ENCODE data around the gene SMAD6. TPM values are rescaled to one million over a fixed set of nuclear protein-coding genes. Genes with fewer than 3 reads are reported as not detected.

Gene SMAD6
- total and polyA plus RNA-seq, 2 donors (not counting 1 experiment from before 2014, with no cell fraction given): 1.2 to 8.9 TPM

GRCh38 chr15:66718220-66718988, 16.4 kb downstream of the SMAD6 start:
- Histone ChIP-seq H3K4me1 (ENCODE audit: control insufficient read depth, extremely low read depth, insufficient read depth, low read length) (peaks cover 9% of the 10 kb centered on the region), H3K27me3 (ENCODE audit: control insufficient read depth, insufficient read depth, low read length) (no peaks in the 10 kb centered on the region), H3K79me2 (ENCODE audit: control insufficient read depth, insufficient read depth, low read length) (no peaks in the 10 kb centered on the region), H2AFZ (ENCODE audit: low read length) (no peak overlapping the region), H3K4me3 (replicated peaks in 1 of 4; ENCODE audit: control extremely low read depth in 1 of 4, insufficient read depth in 1 of 4, low read depth in 3 of 4, low read length in 4 of 4) (no peak overlapping the region), H4K20me1 (ENCODE audit: control insufficient read depth, extremely low read depth, insufficient read depth, low read length) (no peaks in the 10 kb centered on the region), H3K36me3 (ENCODE audit: control insufficient read depth, insufficient read depth, low read length) (peaks cover 5% of the 10 kb centered on the region), H3K9me3 (ENCODE audit: control insufficient read depth, insufficient read depth, low read depth, low read length) (no peaks in the 10 kb centered on the region), H3K4me2 (ENCODE audit: extremely low read depth, insufficient read depth, low read length) (no peak overlapping the region), H3K27ac (ENCODE audit: insufficient read depth, low read length) (no peak overlapping the region), H3K9ac (ENCODE audit: insufficient read depth, low read length) (no peak overlapping the region)
- no peak for TF ChIP-seq CTCF (conservative IDR thresholded peaks at IDR 0.05 in 1 of 2, IDR thresholded peaks at IDR 0.05 in 1 of 2; ENCODE audit: low read depth in 1 of 2, low read length in 2 of 2)
- TF ChIP-seq EZH2 (IDR thresholded peaks at IDR 0.05; ENCODE audit: low read length, missing control alignments): no peak
- no peak for DNase-seq (ENCODE audit: low read depth in 2 of 2)

DNA sequence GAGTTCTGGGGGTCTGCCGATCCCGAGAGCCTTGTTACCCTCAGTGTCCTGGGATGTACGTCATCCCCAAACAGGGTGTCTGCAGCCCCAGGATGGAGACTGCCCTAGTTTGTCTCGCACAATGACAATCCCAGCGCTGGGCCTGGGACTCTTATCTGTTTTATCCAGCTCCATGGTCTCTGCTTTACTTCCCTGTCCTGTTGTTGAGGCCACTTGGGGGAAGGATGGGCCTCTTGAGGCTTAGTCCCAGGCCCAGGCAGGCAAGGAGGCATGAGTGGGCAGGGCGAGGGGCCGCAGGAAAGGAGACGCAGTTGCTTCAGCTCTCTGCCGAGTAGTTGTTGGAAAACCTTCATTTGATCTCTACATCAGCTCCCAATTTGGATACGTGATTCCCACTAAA, 17.4 kb downstream of the SMAD6 start:
- H4K20me1 ChIP-seq (ENCODE audit: control insufficient read depth, extremely low read depth, insufficient read depth, low read length): no peaks in the 10 kb centered on the region
- H3K9ac ChIP-seq (ENCODE audit: insufficient read depth, low read length): no peak overlapping the region
- DNase-seq (ENCODE audit: low read depth in 2 of 2): no peak
- no peaks in the 10 kb centered on the region for H3K79me2 ChIP-seq (ENCODE audit: control insufficient read depth, insufficient read depth, low read length)
- no peak overlapping the region for H2AFZ ChIP-seq (ENCODE audit: low read length)
- no peaks in the 10 kb centered on the region for H3K9me3 ChIP-seq (ENCODE audit: control insufficient read depth, insufficient read depth, low read depth, low read length)
- H3K4me1 ChIP-seq (ENCODE audit: control insufficient read depth, extremely low read depth, insufficient read depth, low read length): peaks cover 9% of the 10 kb centered on the region
- no peak overlapping the region for H3K4me2 ChIP-seq (ENCODE audit: extremely low read depth, insufficient read depth, low read length)
- H3K36me3 ChIP-seq (ENCODE audit: control insufficient read depth, insufficient read depth, low read length): peaks cover 5% of the 10 kb centered on the region
- H3K27ac ChIP-seq (ENCODE audit: insufficient read depth, low read length): no peak overlapping the region
- no peak overlapping the region for H3K4me3 ChIP-seq (replicated peaks in 1 of 4; ENCODE audit: control extremely low read depth in 1 of 4, insufficient read depth in 1 of 4, low read depth in 3 of 4, low read length in 4 of 4)
- TF ChIP-seq EZH2 (IDR thresholded peaks at IDR 0.05; ENCODE audit: low read length, missing control alignments) (no peak), CTCF (conservative IDR thresholded peaks at IDR 0.05 in 1 of 2, IDR thresholded peaks at IDR 0.05 in 1 of 2; ENCODE audit: low read depth in 1 of 2, low read length in 2 of 2) (no peak)
- H3K27me3 ChIP-seq (ENCODE audit: control insufficient read depth, insufficient read depth, low read length): no peaks in the 10 kb centered on the region

GRCh38 chr15:66720206-66721010, 18.4 kb downstream of the SMAD6 start:
- peaks cover 5% of the 10 kb centered on the region for H3K36me3 ChIP-seq (ENCODE audit: control insufficient read depth, insufficient read depth, low read length)
- H3K4me2 ChIP-seq (ENCODE audit: extremely low read depth, insufficient read depth, low read length): no peak overlapping the region
- H3K27me3 ChIP-seq (ENCODE audit: control insufficient read depth, insufficient read depth, low read length): no peaks in the 10 kb centered on the region
- H4K20me1 ChIP-seq (ENCODE audit: control insufficient read depth, extremely low read depth, insufficient read depth, low read length): no peaks in the 10 kb centered on the region
- no peak overlapping the region for H3K27ac ChIP-seq (ENCODE audit: insufficient read depth, low read length)
- no peak overlapping the region for H3K4me3 ChIP-seq (replicated peaks in 1 of 4; ENCODE audit: control extremely low read depth in 1 of 4, insufficient read depth in 1 of 4, low read depth in 3 of 4, low read length in 4 of 4)
- no peak for TF ChIP-seq CTCF (conservative IDR thresholded peaks at IDR 0.05 in 1 of 2, IDR thresholded peaks at IDR 0.05 in 1 of 2; ENCODE audit: low read depth in 1 of 2, low read length in 2 of 2)
- no peaks in the 10 kb centered on the region for H3K9me3 ChIP-seq (ENCODE audit: control insufficient read depth, insufficient read depth, low read depth, low read length)
- H2AFZ ChIP-seq (ENCODE audit: low read length): no peak overlapping the region
- DNase-seq (ENCODE audit: low read depth in 2 of 2): peak; percentile 72 to 84
- peaks cover 9% of the 10 kb centered on the region for H3K4me1 ChIP-seq (ENCODE audit: control insufficient read depth, extremely low read depth, insufficient read depth, low read length)
- H3K79me2 ChIP-seq (ENCODE audit: control insufficient read depth, insufficient read depth, low read length): no peaks in the 10 kb centered on the region
- no peak overlapping the region for H3K9ac ChIP-seq (ENCODE audit: insufficient read depth, low read length)

All from fibroblast of lung (primary cell).